HCT116 (cell line): ENCODE results near the gene PSMB4.

Experiments
- CBX3 ChIP-seq: IDR thresholded peaks from 2 replicates; pipeline ENCODE4 v1.6.1; 2012; ENCODE audit warnings: low read depth
- CTCF ChIP-seq, 3 experiments: fragments of 200-600 bp in 1 of 3; sonication (generic) in 1 of 3; IDR thresholded peaks in 2 of 3; conservative IDR thresholded peaks in 1 of 3; 2 replicates each; pipeline ENCODE4 v1.5.1; 2012 to 2017; ENCODE audit warnings: low read depth in 2 of 3, low read length in 2 of 3, antibody characterized with exemption in 1 of 3, borderline replicate concordance in 1 of 3, control low read depth in 1 of 3, mild to moderate bottlenecking in 1 of 3, mixed read lengths in 1 of 3, mixed run types in 1 of 3, moderate library complexity in 1 of 3; ENCODE audit not compliant: insufficient read depth in 1 of 3
- ELF1 ChIP-seq: IDR thresholded peaks from 2 replicates; pipeline ENCODE4 v1.6.1; 2012; ENCODE audit warnings: low read depth, borderline replicate concordance
- EZH2 ChIP-seq: fragments of 200-600 bp; sonication (generic); IDR thresholded peaks from 2 replicates; pipeline ENCODE4 v1.6.1; 2017; ENCODE audit warnings: antibody characterized with exemption, mixed run types
- EZH2phosphoT487 ChIP-seq: fragments of 200-600 bp; IDR thresholded peaks from 2 replicates; pipeline ENCODE4 v1.6.1; 2018; ENCODE audit warnings: antibody characterized with exemption, borderline replicate concordance
- MAX ChIP-seq: IDR thresholded peaks from 2 replicates; pipeline ENCODE4 v1.6.1; 2012
- POLR2A ChIP-seq: IDR thresholded peaks from 2 replicates; pipeline ENCODE4 v1.7.0; 2011; ENCODE audit warnings: borderline replicate concordance; ENCODE audit not compliant: insufficient read depth, insufficient read length; ENCODE audit errors: extremely low read depth
- POLR2AphosphoS5 ChIP-seq: IDR thresholded peaks from 2 replicates; pipeline ENCODE4 v1.6.1; 2011; ENCODE audit warnings: mild to moderate bottlenecking, low read depth, low read length, moderate library complexity
- REST ChIP-seq: IDR thresholded peaks from 2 replicates; pipeline ENCODE4 v1.6.1; 2012; ENCODE audit warnings: low read depth
- YY1 ChIP-seq: IDR thresholded peaks from 2 replicates; pipeline ENCODE4 v1.6.1; 2011; ENCODE audit warnings: low read length, low read depth, moderate library complexity, mild to moderate bottlenecking; ENCODE audit not compliant: insufficient replicate concordance; ENCODE audit errors: extremely low read depth
- ZBTB33 ChIP-seq: IDR thresholded peaks from 2 replicates; pipeline ENCODE4 v1.6.1; 2011; ENCODE audit warnings: mild to moderate bottlenecking, low read length, moderate library complexity; ENCODE audit not compliant: insufficient replicate concordance; ENCODE audit errors: extremely low read depth
- ZNF274 ChIP-seq: fragments of 200-500 bp; sonication (Bioruptor generic); IDR thresholded peaks from 2 replicates; pipeline ENCODE4 v1.6.1; 2014; ENCODE audit warnings: mild to moderate bottlenecking, low read depth, low read length, inconsistent platforms

DNA sequence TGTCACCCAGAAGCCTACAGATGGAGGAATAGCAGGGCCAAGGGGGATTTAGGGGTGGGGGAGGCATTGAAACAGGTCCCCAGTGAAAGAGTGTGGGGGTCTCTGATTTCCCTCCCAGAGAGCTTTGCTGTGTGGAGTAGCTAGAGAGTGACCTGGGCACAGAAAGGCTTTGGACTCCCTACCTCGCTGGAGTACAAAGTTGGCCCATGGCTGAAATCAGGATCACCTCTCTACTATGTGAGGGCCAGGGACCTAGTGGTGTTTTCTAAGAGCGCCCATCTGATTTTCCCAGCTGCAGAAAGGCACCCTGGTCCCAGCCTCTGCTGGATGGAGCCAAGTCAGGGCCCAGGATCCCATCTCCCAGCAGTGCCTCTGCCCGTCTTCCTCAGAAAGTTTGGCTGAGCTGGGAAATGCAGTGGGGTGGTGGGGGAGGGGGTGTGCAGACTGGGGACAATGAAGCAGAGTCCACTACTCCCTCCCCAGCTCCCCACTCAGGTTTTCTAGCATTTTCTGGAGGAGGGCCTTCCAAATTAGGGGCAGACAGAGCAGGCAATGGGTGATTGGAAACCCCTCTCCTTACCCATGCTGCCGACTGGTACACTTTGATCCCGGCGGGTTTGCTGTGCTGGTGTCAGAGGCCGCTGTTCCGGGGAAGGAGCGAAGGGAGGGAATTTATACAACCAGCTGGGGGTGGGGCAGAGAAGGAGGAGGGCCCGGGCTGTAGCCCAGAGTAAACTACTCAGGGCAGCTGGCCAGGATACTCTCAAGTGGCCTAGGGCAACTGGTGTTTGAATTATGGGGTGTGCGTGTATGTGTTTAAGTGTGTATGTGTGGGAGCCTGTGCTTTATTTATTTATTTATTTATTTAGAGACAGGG is 27.1 kb upstream of the PSMB4 start, which contains the start of gene SELENBP1:
- TF ChIP-seq CTCF (IDR thresholded peaks at IDR 0.05 in 2 of 3, conservative IDR thresholded peaks at IDR 0.05 in 1 of 3; ENCODE audit: borderline replicate concordance in 1 of 3, insufficient read depth in 1 of 3, low read depth in 2 of 3, low read length in 2 of 3): no peak
- TF ChIP-seq POLR2A: no peak
- TF ChIP-seq EZH2phosphoT487: no peak
- no peak for TF ChIP-seq EZH2
- no peak for TF ChIP-seq YY1
- no peak for TF ChIP-seq REST
- TF ChIP-seq ZNF274: no peak
- no peak for TF ChIP-seq MAX
- no peak for TF ChIP-seq ELF1
- no peak for TF ChIP-seq ZBTB33
- no peak for TF ChIP-seq POLR2AphosphoS5
- TF ChIP-seq CBX3: no peak
